Measurements from ENCODE around the gene IFT25.
"Not testable (repeated sequence)": the region's sequence is repeated elsewhere in the genome, so short reads cannot be mapped to it uniquely, and the experiment has no call there.

IFT25 gene

DNA sequence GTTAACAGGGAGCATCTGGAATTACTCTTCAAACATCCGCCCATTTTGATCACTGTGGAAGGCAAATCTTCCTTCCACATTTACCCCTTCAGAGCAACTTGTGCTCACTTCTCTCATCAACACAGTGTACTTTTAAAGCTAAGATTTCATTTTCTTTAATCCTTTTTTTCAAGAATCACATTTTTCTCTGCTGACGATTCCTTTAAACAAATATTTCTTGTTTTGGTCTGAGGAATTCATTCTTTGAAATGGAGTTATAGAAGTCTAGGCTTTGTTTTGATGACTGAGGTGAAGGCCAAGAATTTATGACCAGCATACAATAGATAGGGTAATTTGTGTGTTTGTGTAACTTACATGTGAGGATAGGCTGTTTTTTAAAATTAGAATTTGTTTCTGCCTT, 26.2 kb upstream of the IFT25 start:
- no peak for DNase-seq (ENCODE audit: insufficient read length)
- TF ChIP-seq POLR2AphosphoS5 (IDR thresholded peaks at IDR 0.05; ENCODE audit: low read depth, low read length) (no peak), TAF1 (IDR thresholded peaks at IDR 0.05; ENCODE audit: borderline replicate concordance, low read depth, low read length) (no peak), POLR2A (IDR thresholded peaks at IDR 0.05; ENCODE audit: low read depth, low read length) (no peak)
- no peak for FAIRE-seq

DNA sequence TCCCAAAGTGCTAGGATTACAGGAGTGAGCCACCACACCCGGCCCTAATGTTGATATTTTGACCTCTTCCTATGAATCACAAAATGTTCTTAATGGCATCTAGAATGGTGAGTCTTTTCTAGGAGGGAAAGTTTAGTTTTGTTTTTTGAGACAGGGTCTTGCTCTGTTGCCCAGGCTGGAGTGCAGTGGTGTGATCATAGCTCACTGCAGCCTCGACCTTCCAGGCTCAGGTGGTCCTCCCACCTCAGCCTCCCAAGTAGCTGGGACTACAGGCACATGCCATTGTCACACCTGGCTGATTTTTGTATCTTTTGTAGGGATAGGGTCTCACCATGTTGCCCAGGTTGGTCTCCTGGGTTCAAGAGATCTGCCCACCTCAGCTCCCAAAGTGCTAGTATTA, 23.8 kb upstream of the IFT25 start:
- not testable (repeated sequence) for DNase-seq (ENCODE audit: insufficient read length); FAIRE-seq

DNA sequence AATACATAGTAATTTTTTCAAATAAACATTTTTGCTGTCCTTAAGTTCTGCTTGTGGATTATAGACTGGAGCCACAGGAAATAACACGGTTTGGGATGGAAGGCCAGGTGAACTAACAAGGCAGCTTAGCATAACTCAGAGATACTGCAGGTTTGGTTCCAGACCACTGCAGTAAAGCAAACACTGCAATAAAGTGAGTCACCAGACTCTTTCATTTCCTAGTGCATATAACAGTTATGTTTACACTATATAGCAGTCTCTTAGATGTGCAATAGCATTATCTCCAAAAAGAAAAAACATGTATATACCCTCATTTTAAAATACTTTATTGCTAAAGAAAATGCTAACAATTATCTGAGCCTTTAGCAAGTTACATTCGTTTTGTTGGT, 22.6 kb upstream of the IFT25 start:
- no peak for TF ChIP-seq POLR2AphosphoS5 (IDR thresholded peaks at IDR 0.05; ENCODE audit: low read depth, low read length)
- TF ChIP-seq TAF1 (IDR thresholded peaks at IDR 0.05; ENCODE audit: borderline replicate concordance, low read depth, low read length), result no peak
- no peak for FAIRE-seq
- DNase-seq (ENCODE audit: insufficient read length), result no peak

DNA sequence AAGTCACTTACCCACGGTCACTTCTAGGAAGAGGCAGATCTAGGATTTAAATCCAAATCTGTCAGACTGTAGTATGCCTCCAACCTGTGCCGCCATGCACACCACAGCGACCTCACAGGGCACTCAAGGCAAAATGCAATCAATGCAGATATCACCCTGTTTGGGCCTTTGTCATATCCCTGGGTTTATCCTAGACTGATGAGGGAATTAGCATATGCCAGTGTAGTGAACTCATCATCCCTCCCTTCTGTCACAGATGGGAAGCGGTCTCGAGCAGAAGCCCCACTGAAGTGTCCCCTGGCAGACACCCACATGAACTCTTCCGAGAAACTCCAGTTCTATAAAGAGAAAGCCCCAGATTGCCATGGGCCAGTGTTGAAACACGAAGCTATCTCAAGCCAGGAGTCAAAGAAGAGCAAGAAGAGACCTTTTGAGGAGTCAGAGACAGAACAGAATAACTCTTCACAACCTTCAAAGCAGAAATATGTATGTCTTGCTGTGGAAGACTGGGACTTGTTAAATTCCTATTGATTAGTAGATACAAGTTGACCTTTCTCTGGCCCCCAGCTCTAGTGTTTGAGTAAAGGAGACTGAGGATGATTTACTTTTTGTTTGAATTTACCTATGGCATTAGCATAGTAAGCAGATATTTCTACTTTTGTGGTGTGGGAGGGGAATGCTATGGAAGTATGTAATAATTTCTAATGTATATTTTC, 22.1 kb upstream of the IFT25 start:
- TF ChIP-seq POLR2AphosphoS5 (IDR thresholded peaks at IDR 0.05; ENCODE audit: low read depth, low read length) (no peak), TAF1 (IDR thresholded peaks at IDR 0.05; ENCODE audit: borderline replicate concordance, low read depth, low read length) (no peak), POLR2A (IDR thresholded peaks at IDR 0.05; ENCODE audit: low read depth, low read length) (no peak)
- FAIRE-seq (no peak), DNase-seq (ENCODE audit: insufficient read length) (no peak)

DNA sequence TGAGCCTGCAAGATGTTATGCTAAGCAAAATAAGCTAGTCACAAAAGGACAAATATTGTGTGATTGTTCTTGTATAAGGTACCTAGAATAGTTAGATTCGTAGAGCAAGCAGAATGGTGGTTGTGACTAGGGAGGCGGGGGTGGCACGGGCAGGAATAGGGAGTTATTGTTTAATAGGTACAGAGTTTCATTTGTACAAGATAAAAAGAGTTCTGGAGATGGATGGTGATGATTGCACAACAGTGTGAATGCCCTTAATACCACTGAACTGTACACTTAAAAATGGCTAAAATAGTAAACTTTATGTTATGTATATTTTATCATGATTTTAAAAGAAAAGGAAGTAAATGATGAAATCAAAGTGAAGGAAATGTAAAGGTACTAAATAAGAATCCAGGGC, 21.3 kb upstream of the IFT25 start:
- no peak for FAIRE-seq
- TF ChIP-seq POLR2AphosphoS5 (IDR thresholded peaks at IDR 0.05; ENCODE audit: low read depth, low read length) (no peak), TAF1 (IDR thresholded peaks at IDR 0.05; ENCODE audit: borderline replicate concordance, low read depth, low read length) (no peak), POLR2A (IDR thresholded peaks at IDR 0.05; ENCODE audit: low read depth, low read length) (no peak)
- no peak for DNase-seq (ENCODE audit: insufficient read length)

DNA sequence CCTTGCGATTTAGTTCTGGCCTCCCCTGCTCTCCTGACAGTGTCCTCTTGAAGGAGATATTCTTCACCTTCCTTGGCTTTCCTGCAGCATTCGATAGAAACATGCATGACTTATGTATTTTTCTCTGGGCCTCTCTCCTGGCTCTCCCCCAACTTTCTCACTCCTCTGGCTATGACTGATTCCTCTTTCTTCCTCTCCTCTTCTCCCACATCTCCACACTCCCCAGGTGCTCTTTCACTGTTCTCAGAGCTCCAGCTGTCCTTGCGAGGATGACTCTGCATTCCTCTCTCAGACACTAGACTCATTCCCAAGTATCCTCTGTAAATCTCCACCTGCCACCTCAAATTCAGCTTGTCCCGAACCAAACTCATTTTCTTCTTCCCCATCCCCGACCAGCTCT, 18.6 kb upstream of the IFT25 start:
- DNase-seq (ENCODE audit: insufficient read length), result no peak
- FAIRE-seq, result no peak
- no peak for TF ChIP-seq TAF1 (IDR thresholded peaks at IDR 0.05; ENCODE audit: borderline replicate concordance, low read depth, low read length)
- no peak for TF ChIP-seq POLR2AphosphoS5 (IDR thresholded peaks at IDR 0.05; ENCODE audit: low read depth, low read length)
- no peak for TF ChIP-seq POLR2A (IDR thresholded peaks at IDR 0.05; ENCODE audit: low read depth, low read length)

DNA sequence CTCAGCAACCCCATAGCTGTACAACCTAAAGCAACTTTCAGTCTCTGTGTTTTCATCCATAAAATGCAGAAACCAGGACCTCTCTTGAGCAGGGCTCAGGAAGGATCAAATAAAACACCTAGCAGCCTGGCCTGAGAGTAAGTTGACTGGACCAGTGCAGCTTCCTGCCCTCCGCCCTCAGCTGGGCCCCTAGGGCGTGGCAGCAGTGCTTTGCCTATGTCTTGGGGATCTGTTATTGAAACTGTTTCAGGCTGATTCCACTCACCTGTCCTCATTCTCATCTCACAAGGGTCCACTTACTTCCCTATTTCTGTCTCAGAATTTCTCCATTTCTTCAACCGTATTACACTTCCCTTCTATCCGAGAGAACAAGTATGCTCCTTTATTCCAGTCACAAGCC, 18.0 kb upstream of the IFT25 start:
- no peak for DNase-seq (ENCODE audit: insufficient read length)
- TF ChIP-seq POLR2AphosphoS5 (IDR thresholded peaks at IDR 0.05; ENCODE audit: low read depth, low read length), result no peak
- no peak for TF ChIP-seq TAF1 (IDR thresholded peaks at IDR 0.05; ENCODE audit: borderline replicate concordance, low read depth, low read length)
- no peak for TF ChIP-seq POLR2A (IDR thresholded peaks at IDR 0.05; ENCODE audit: low read depth, low read length)
- no peak for FAIRE-seq

DNA sequence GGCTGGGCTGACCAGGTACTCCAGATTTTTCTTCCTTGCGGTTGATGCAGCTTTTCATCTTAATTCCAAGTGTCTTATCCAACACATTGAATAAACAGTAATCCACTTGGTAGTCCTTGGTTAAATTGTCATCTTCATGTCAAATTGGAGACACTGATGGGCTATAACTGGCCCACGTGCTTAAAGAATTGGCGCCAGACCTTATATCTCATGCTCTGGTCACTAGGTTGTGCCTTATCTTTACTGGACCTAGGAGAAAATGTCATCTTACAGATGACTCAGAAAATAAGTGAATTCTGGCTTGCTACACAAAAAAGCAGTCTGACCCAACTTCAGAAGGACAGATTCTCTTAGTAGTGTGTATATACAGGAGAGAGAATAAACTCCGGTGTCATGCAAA, 16.9 kb upstream of the IFT25 start:
- DNase-seq (ENCODE audit: insufficient read length) (no peak), FAIRE-seq (no peak)
- TF ChIP-seq POLR2AphosphoS5 (IDR thresholded peaks at IDR 0.05; ENCODE audit: low read depth, low read length), result no peak
- TF ChIP-seq POLR2A (IDR thresholded peaks at IDR 0.05; ENCODE audit: low read depth, low read length), result no peak
- TF ChIP-seq TAF1 (IDR thresholded peaks at IDR 0.05; ENCODE audit: borderline replicate concordance, low read depth, low read length), result no peak

DNA sequence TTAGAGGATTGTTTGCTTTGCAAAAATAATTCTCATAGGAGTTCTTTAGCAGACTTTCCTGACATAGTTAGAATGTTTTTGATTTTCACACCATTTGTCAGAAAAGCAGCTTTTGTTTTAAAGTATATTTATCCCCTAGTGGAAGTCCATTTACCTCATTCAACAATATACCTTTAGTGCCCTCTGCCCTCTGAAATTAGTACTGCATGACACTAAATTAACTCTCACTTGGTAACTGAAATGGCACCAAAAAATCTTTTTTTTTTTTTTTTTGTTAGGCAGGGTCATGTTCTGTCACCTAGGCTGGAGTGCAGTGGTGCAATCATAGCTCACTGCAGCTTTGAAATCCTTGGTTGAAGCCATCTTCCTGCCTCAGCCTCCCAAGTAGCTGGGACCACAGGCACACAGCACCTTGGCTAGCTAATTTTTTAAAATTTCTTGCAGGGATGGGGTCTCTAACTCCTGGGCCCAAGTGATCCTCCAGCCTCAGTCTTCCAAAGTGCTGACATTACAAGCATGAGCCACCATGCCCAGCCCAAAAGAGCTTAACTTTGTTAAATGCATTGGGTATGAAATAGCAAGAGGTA, 14.3 kb upstream of the IFT25 start:
- DNase-seq (ENCODE audit: insufficient read length) (no peak), FAIRE-seq (no peak)
- no peak for TF ChIP-seq POLR2A (IDR thresholded peaks at IDR 0.05; ENCODE audit: low read depth, low read length)

DNA sequence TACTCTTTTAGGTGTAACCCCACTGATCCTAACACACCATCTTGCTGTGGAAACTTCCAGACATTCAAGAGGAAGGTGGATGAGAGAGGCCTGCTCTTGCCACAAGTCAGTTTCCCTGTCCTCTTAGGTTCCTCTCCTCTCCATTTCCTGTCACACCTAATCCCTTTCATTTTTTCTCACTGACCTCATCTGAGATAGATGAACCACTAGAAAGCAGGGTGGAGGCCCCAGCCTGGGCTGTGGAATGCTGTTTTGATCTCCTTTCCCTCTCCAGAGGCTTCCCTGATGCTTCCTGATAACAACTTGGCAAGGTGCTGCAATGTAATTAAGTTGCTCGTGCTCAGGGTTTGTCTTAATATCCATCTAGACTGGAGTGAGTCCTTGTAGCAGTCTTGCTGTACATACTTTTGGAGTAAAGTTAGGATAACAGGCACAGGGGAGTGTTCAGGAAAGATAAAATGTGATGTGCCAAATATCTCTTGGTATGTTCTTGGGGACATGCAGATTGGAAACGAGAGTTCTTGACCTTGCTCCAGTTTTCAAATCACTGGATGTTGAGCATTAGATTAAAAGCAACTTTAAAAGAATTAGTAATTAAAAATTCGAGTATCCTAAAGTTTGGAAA, 11.8 kb upstream of the IFT25 start:
- no peak for TF ChIP-seq POLR2A (IDR thresholded peaks at IDR 0.05; ENCODE audit: low read depth, low read length)
- TF ChIP-seq TAF1 (IDR thresholded peaks at IDR 0.05; ENCODE audit: borderline replicate concordance, low read depth, low read length), result no peak
- TF ChIP-seq POLR2AphosphoS5 (IDR thresholded peaks at IDR 0.05; ENCODE audit: low read depth, low read length), result no peak
- no peak for DNase-seq (ENCODE audit: insufficient read length)
- no peak for FAIRE-seq

DNA sequence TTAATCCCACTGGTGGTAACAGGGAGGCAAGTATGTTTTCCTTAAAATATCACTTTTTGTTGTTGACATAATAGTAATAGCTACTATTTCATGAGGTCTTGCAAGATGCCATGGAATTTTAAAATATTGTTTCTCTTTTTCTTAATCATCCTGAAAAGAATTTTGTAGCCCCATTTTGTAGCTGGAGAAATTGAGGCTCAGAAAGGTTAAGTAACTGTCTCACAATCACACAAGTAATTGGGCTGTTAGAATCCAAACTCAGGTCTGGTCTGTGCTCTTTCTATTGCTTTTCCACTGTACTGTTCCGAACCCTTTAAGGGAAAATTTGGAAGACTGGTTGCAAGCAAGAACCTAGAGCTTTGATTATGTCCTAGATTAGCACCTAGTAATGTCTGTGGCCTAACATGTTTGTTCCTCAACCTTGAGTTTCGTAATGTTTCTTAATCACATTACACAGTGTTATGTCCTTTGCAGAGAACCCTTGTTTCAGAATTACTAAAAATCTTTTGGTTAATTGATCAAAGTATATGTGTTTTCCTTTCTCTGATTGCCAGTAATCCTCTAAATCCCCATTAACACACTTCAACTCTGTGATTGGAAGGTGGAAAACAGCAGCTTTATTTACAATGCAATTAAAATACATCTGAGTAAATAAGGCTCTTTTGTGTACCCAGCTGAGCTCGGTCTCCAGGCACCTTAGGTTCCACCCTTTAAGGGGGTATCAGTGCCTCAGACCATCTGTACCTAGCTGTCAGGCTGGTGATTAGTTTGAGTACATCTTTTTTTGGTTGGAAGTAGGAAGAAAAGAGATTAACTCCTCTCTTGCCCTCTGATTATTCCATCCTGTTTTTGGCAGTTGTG, 11.0 kb upstream of the IFT25 start:
- no peak for DNase-seq (ENCODE audit: insufficient read length)
- FAIRE-seq, result no peak

DNA sequence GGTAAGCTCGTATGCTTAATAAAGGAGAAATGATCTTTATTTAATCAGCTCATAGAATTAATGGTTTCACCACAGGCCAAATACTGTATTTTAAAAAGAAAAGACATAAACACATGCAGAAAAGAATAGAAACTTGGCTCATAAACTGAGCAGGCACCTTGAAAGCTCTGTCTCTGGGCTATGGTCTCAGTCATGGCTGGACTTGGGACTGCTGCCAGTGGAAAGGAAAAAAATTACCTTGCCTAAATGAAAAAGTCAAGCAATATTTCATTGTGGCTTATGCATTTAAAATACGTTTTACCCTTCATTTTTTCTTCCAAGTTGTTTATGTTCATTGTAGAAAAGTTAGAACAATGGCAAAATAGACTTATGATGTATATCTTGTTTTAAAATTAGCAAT, 8.6 kb upstream of the IFT25 start:
- FAIRE-seq (no peak), DNase-seq (ENCODE audit: insufficient read length) (no peak)
- no peak for TF ChIP-seq POLR2AphosphoS5 (IDR thresholded peaks at IDR 0.05; ENCODE audit: low read depth, low read length)
- no peak for TF ChIP-seq POLR2A (IDR thresholded peaks at IDR 0.05; ENCODE audit: low read depth, low read length)
- TF ChIP-seq TAF1 (IDR thresholded peaks at IDR 0.05; ENCODE audit: borderline replicate concordance, low read depth, low read length), result no peak

More for the DNA sequence above, 11.0 kb upstream of the IFT25 start:
- TF ChIP-seq POLR2A (IDR thresholded peaks at IDR 0.05; ENCODE audit: low read depth, low read length) (no peak), TAF1 (IDR thresholded peaks at IDR 0.05; ENCODE audit: borderline replicate concordance, low read depth, low read length) (no peak), POLR2AphosphoS5 (IDR thresholded peaks at IDR 0.05; ENCODE audit: low read depth, low read length) (no peak)

Data from GM12892 (cell line).